GM06990 (cell line): ENCODE results near the gene IFI30.

ENCODE experiments used
- DNase-seq: peaks from one replicate; pipeline ENCODE4 v3.0.0-alpha.2; 2011; ENCODE audit not compliant: insufficient read length; ENCODE audit errors: extremely low read depth
- H3K27me3 ChIP-seq: replicated peaks from 2 replicates; pipeline ENCODE4 v1.6.0; 2011; ENCODE audit warnings: low read length; ENCODE audit not compliant: control insufficient read depth, insufficient read depth
- H3K36me3 ChIP-seq: 2 replicates; pipeline ENCODE4 v1.5.1; 2011; ENCODE audit warnings: low read length; ENCODE audit not compliant: control insufficient read depth, insufficient read depth
- H3K4me3 ChIP-seq: replicated peaks from 2 replicates; pipeline ENCODE4 v1.5.1; 2011; ENCODE audit warnings: low read depth, mild to moderate bottlenecking, control low read depth, low read length
- TF ChIP-seq, protein P1 (sequence below): IDR thresholded peaks from 2 replicates; pipeline ENCODE4 v1.5.1; 2011; ENCODE audit warnings: low read length, control low read depth, mild to moderate bottlenecking, inconsistent platforms; ENCODE audit not compliant: insufficient read depth, poor library complexity, severe bottlenecking

The IFI30 gene

GRCh38 chr19:18130523-18131242 lies 42.9 kb upstream of the IFI30 start:
- no peak overlapping the region for H3K4me3 ChIP-seq
- TF ChIP-seq, protein P1, sequence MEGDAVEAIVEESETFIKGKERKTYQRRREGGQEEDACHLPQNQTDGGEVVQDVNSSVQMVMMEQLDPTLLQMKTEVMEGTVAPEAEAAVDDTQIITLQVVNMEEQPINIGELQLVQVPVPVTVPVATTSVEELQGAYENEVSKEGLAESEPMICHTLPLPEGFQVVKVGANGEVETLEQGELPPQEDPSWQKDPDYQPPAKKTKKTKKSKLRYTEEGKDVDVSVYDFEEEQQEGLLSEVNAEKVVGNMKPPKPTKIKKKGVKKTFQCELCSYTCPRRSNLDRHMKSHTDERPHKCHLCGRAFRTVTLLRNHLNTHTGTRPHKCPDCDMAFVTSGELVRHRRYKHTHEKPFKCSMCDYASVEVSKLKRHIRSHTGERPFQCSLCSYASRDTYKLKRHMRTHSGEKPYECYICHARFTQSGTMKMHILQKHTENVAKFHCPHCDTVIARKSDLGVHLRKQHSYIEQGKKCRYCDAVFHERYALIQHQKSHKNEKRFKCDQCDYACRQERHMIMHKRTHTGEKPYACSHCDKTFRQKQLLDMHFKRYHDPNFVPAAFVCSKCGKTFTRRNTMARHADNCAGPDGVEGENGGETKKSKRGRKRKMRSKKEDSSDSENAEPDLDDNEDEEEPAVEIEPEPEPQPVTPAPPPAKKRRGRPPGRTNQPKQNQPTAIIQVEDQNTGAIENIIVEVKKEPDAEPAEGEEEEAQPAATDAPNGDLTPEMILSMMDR, result no peak
- H3K36me3 ChIP-seq, result peaks cover 35% of the 10 kb centered on the region
- no peak for DNase-seq
- H3K27me3 ChIP-seq, result no peaks in the 10 kb centered on the region

GRCh38 chr19:18131841-18132596 lies 41.6 kb upstream of the IFI30 start:
- Histone ChIP-seq H3K36me3 (peaks cover 35% of the 10 kb centered on the region), H3K27me3 (no peaks in the 10 kb centered on the region), H3K4me3 (no peak overlapping the region)
- TF ChIP-seq, protein P1, result no peak
- DNase-seq, result no peak

DNA sequence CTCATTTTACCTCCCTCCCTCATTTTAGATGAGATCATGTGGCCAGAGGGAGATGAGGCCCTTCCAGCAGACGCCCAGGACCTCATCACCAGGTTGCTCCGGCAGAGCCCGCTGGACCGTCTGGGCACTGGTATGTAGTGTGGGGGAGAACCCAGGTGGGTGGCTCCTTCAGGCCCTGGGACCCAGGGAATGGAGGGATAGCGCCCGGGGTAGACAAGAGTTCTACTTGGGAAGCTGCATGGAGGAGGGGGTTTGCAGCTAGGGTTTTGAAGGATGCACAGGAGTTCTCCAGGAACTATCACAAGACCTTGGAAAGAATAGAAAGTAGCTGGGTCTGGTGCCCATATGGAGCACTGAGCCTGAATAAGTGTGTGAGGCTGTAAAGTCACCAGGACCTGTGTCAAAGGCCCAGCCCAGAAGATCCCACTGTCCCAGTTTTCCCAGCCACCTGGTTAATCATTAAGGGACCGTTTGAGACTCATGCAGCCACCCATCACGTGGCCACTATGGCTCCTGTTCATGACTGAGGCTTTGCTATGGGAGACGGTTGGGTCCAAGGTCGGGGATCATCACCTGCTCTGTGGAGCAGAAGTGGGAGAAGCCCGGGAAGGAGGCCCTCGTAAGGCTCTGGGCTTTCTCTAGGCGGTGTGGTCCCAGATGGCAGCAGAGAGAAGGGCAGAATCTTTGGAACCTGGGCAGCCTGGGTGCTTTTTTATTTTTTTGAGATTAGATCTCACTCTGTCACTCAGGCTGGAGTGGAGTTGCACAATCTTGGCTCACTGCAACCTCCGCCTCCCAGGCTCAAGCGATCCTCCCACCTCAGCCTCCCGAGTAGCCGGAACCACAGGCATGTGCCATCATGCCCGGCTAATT lies 37.7 kb upstream of the IFI30 start:
- DNase-seq, result no peak
- H3K36me3 ChIP-seq, result peaks cover 27% of the 10 kb centered on the region
- no peak overlapping the region for H3K4me3 ChIP-seq
- TF ChIP-seq, protein P1, result no peak
- no peaks in the 10 kb centered on the region for H3K27me3 ChIP-seq

- Histone ChIP-seq H3K36me3 (peaks cover 26% of the 10 kb centered on the region), H3K27me3 (no peaks in the 10 kb centered on the region), H3K4me3 (no peak overlapping the region)
- TF ChIP-seq, protein P1, result no peak
- DNase-seq, result no peak
These were observed 36.4 kb upstream of the IFI30 start for GRCh38 chr19:18137242-18137641.

DNA sequence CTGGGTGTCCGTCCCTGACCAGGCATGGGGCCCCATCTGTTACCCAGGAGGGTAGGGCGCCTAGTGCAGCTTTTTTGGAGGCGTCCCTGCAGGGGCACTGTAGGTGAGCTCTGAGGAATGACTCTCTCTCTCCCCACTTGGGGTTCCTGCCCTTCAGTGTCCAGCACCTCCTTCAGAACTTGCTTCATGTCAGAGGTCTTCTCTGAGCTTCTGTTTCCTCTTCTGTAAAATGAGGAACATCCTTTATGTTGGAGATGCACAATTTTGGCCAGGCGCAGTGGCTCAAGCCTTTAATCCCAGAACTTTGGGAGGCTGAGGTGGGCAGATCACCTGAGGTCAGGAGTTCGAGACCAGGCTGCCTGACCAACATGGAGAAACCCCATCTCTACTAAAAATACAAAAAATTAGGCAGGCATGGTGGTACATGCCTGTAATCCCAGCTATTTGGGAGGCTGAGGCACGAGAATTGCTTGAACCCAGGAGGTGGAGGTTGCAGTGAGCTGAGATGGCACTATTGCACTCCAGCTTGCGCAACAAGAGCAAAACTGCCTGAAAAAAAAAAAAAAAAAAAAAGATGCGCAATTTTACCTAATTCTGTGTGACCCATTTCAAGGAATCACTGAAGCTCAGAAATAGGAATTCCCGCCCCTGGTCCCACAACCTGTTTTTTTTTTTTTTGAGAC lies 35.8 kb upstream of the IFI30 start:
- Histone ChIP-seq H3K4me3 (no peak overlapping the region), H3K27me3 (no peaks in the 10 kb centered on the region), H3K36me3 (peaks cover 24% of the 10 kb centered on the region)
- no peak for DNase-seq
- TF ChIP-seq, protein P1, result no peak
